HUES6 (cell line): Measurements from ENCODE around the gene PPM1H.

ENCODE experiments used
- H3K27ac ChIP-seq: 2 replicates; pipeline ENCODE4 v1.7.0; 2013; ENCODE audit warnings: low read depth, mild to moderate bottlenecking, low read length, inconsistent platforms
- H3K27me3 ChIP-seq: 2 replicates; pipeline ENCODE4 v1.6.1; 2013; ENCODE audit warnings: low read length; ENCODE audit not compliant: control insufficient read depth, insufficient read depth
- H3K36me3 ChIP-seq: 2 replicates; pipeline ENCODE4 v1.6.1; 2013; ENCODE audit warnings: low read length; ENCODE audit not compliant: control insufficient read depth, insufficient read depth
- H3K4me1 ChIP-seq: 2 replicates; pipeline ENCODE4 v1.6.1; 2013; ENCODE audit warnings: low read length; ENCODE audit not compliant: control insufficient read depth, insufficient read depth
- H3K4me3 ChIP-seq: 2 replicates; pipeline ENCODE4 v1.5.1; 2013; ENCODE audit warnings: low read depth, low read length
- H3K9ac ChIP-seq: one replicate; pipeline ENCODE4 v1.6.1; 2013; ENCODE audit warnings: mild to moderate bottlenecking, low read length
- H3K9me3 ChIP-seq: 2 replicates; pipeline ENCODE4 v1.6.1; 2013; ENCODE audit warnings: low read depth, low read length; ENCODE audit not compliant: control insufficient read depth, insufficient read depth

The PPM1H gene

GRCh38 chr12:62934799-62935674 is at the start of gene PPM1H:
PPM1H (minus strand) TSS chr12:62935150; CDS start chr12:62934736, 414 bp downstream.
- peaks cover 29% of the 10 kb centered on the region for H3K4me1 ChIP-seq
- peak within 1 kb of the TSS; percentile 91 for H3K4me3 ChIP-seq
- H3K27ac ChIP-seq, result peak within 1 kb of the TSS; percentile 11; the same call in 1 of the 2 replicates
- H3K9ac ChIP-seq, result peak within 1 kb of the TSS; percentile 85
- no peaks in the 10 kb centered on the region for H3K27me3 ChIP-seq
- H3K9me3 ChIP-seq, result no peaks in the 10 kb centered on the region
- no peaks in the 10 kb centered on the region for H3K36me3 ChIP-seq

- no peak overlapping the region for H3K4me3 ChIP-seq
- no peaks in the 10 kb centered on the region for H3K27me3 ChIP-seq
- H3K9me3 ChIP-seq, result no peaks in the 10 kb centered on the region
- H3K27ac ChIP-seq, result no peak overlapping the region
- peaks cover 6% of the 10 kb centered on the region; the same call in 1 of the 2 replicates for H3K4me1 ChIP-seq
- no peak overlapping the region for H3K9ac ChIP-seq
- H3K36me3 ChIP-seq, result no peaks in the 10 kb centered on the region
Measured at GRCh38 chr12:62983594-62983993, 48.6 kb upstream of the PPM1H start.

GRCh38 chr12:62978768-62979167 is 43.8 kb upstream of the PPM1H start:
- Histone ChIP-seq H3K36me3 (no peaks in the 10 kb centered on the region), H3K4me3 (no peak overlapping the region), H3K27me3 (no peaks in the 10 kb centered on the region), H3K9ac (no peak overlapping the region), H3K9me3 (no peaks in the 10 kb centered on the region), H3K27ac (no peak overlapping the region), H3K4me1 (peaks cover 6% of the 10 kb centered on the region; the same call in 1 of the 2 replicates)

GRCh38 chr12:62977883-62978282 is 42.9 kb upstream of the PPM1H start:
- Histone ChIP-seq H3K9ac (no peak overlapping the region), H3K4me3 (no peak overlapping the region), H3K9me3 (no peaks in the 10 kb centered on the region)

GRCh38 chr12:62977418-62977817 is 42.5 kb upstream of the PPM1H start:
- Histone ChIP-seq H3K27me3 (0 out of 2 replicates have a peak, but pooled peaks cover under 1% of the 10 kb centered on the region), H3K36me3 (no peaks in the 10 kb centered on the region), H3K27ac (no peak overlapping the region), H3K4me1 (no peaks in the 10 kb centered on the region), H3K9me3 (no peaks in the 10 kb centered on the region), H3K4me3 (no peak overlapping the region), H3K9ac (no peak overlapping the region)

More at GRCh38 chr12:62977883-62978282, 42.9 kb upstream of the PPM1H start:
- no peak overlapping the region for H3K27ac ChIP-seq
- no peaks in the 10 kb centered on the region for H3K27me3 ChIP-seq
- no peaks in the 10 kb centered on the region for H3K36me3 ChIP-seq
- H3K4me1 ChIP-seq, result no peaks in the 10 kb centered on the region

- H3K27ac ChIP-seq, result no peak overlapping the region
- no peaks in the 10 kb centered on the region for H3K4me1 ChIP-seq
- no peaks in the 10 kb centered on the region for H3K36me3 ChIP-seq
- H3K4me3 ChIP-seq, result no peak overlapping the region
- H3K9me3 ChIP-seq, result no peaks in the 10 kb centered on the region
- no peak overlapping the region for H3K9ac ChIP-seq
- H3K27me3 ChIP-seq, result peaks cover 6% of the 10 kb centered on the region; the same call in 1 of the 2 replicates
Measured at GRCh38 chr12:62976110-62976662, 41.2 kb upstream of the PPM1H start.

GRCh38 chr12:62971769-62972525 is 37.0 kb upstream of the PPM1H start:
- no peaks in the 10 kb centered on the region for H3K9me3 ChIP-seq
- H3K4me1 ChIP-seq, result no peaks in the 10 kb centered on the region
- H3K27me3 ChIP-seq, result peaks cover 6% of the 10 kb centered on the region; the same call in 1 of the 2 replicates
- H3K9ac ChIP-seq, result no peak overlapping the region
- H3K27ac ChIP-seq, result no peak overlapping the region
- no peaks in the 10 kb centered on the region for H3K36me3 ChIP-seq
- no peak overlapping the region for H3K4me3 ChIP-seq

- no peaks in the 10 kb centered on the region for H3K36me3 ChIP-seq
- H3K4me1 ChIP-seq, result no peaks in the 10 kb centered on the region
- H3K27me3 ChIP-seq, result peaks cover 6% of the 10 kb centered on the region; the same call in 1 of the 2 replicates
- H3K4me3 ChIP-seq, result no peak overlapping the region
- H3K9me3 ChIP-seq, result no peaks in the 10 kb centered on the region
- no peak overlapping the region for H3K9ac ChIP-seq
- H3K27ac ChIP-seq, result no peak overlapping the region
Measured at GRCh38 chr12:62969695-62970094, 34.7 kb upstream of the PPM1H start.

- Histone ChIP-seq H3K4me3 (no peak overlapping the region), H3K4me1 (no peaks in the 10 kb centered on the region), H3K9ac (no peak overlapping the region), H3K9me3 (no peaks in the 10 kb centered on the region), H3K27me3 (peaks cover 6% of the 10 kb centered on the region; the same call in 1 of the 2 replicates), H3K27ac (no peak overlapping the region), H3K36me3 (no peaks in the 10 kb centered on the region)
Measured at GRCh38 chr12:62967701-62968100, 32.8 kb upstream of the PPM1H start.

- H3K36me3 ChIP-seq, result no peaks in the 10 kb centered on the region
- H3K4me1 ChIP-seq, result no peaks in the 10 kb centered on the region
- no peak overlapping the region for H3K9ac ChIP-seq
- no peak overlapping the region for H3K27ac ChIP-seq
- no peak overlapping the region for H3K4me3 ChIP-seq
- H3K9me3 ChIP-seq, result no peaks in the 10 kb centered on the region
- peaks cover 2% of the 10 kb centered on the region; the same call in 1 of the 2 replicates for H3K27me3 ChIP-seq
Measured at GRCh38 chr12:62966990-62967506, 32.1 kb upstream of the PPM1H start.
